OCI-LY7 (cell line): ENCODE measurements around the gene NPAS2. TPM values are rescaled to one million over a fixed set of nuclear protein-coding genes. Genes with fewer than 3 reads are reported as not detected.

Experiments
- BruUV-seq: library from RNA; stranded (reverse); fragments of 400-500 nt; replicated peaks from 2 replicates; lab custom pipeline; 2021; lab: Mats Ljungman, UMichigan
- CTCF ChIA-PET: fragments of 300-600 bp; sonication (Branson Sonifier 250); formaldehyde crosslinking; loops from one replicate; lab custom pipeline; 2022; ENCODE audit warnings: antibody characterized with exemption; ENCODE audit not compliant: unreplicated experiment; lab: Charles Lee
- POLR2A ChIA-PET: fragments of 300-600 bp; sonication (Branson Sonifier 250); formaldehyde crosslinking; loops from one replicate; lab custom pipeline; 2022; ENCODE audit warnings: antibody characterized with exemption; lab: Charles Lee
- DNase-seq: peaks from one replicate; pipeline ENCODE4 v3.0.0-alpha.2; 2015; ENCODE audit warnings: low spot score
- H2AFZ ChIP-seq: fragments of 200-600 bp; sonication (generic), shearing (Covaris generic); 2 replicates; pipeline ENCODE4 v1.6.1; 2014; ENCODE audit warnings: mild to moderate bottlenecking, antibody characterized with exemption, low read length, moderate library complexity
- H3K27ac ChIP-seq: fragments of 200-600 bp; sonication (generic); 2 replicates; pipeline ENCODE4 v1.5.1; 2014; ENCODE audit warnings: mixed run types, low read depth, mild to moderate bottlenecking, moderate library complexity, low read length, inconsistent platforms; ENCODE audit not compliant: poor library complexity, severe bottlenecking
- H3K36me3 ChIP-seq: fragments of 200-600 bp; sonication (generic); 2 replicates; pipeline ENCODE4 v1.6.1; 2014; ENCODE audit warnings: mild to moderate bottlenecking, antibody characterized with exemption, low read length, moderate library complexity, mixed read lengths; ENCODE audit not compliant: insufficient read depth
- H3K4me1 ChIP-seq: fragments of 200-600 bp; sonication (generic); 2 replicates; pipeline ENCODE4 v1.5.1; 2014; ENCODE audit warnings: mild to moderate bottlenecking, low read length; ENCODE audit not compliant: insufficient read depth, poor library complexity, severe bottlenecking
- H3K4me2 ChIP-seq: fragments of 200-600 bp; sonication (generic); 2 replicates; pipeline ENCODE4 v1.6.1; 2014; ENCODE audit warnings: mild to moderate bottlenecking, low read length
- H3K4me3 ChIP-seq: fragments of 200-600 bp; sonication (generic); 2 replicates; pipeline ENCODE4 v1.5.1; 2014; ENCODE audit warnings: mild to moderate bottlenecking, low read depth, low read length; ENCODE audit not compliant: poor library complexity, severe bottlenecking
- H3K79me2 ChIP-seq: fragments of 200-600 bp; sonication (generic); 2 replicates; pipeline ENCODE4 v1.6.1; 2016; ENCODE audit warnings: low read depth, mild to moderate bottlenecking, low read length, moderate library complexity, mixed read lengths; ENCODE audit not compliant: insufficient read depth
- H3K9me2 ChIP-seq: fragments of 200-600 bp; sonication (generic); 2 replicates; pipeline ENCODE4 v1.6.1; 2016; ENCODE audit warnings: mild to moderate bottlenecking, low read length, mixed read lengths; ENCODE audit not compliant: insufficient read depth
- H3K9me3 ChIP-seq: fragments of 200-600 bp; sonication (generic); 2 replicates; pipeline ENCODE4 v1.6.1; 2014; ENCODE audit warnings: mild to moderate bottlenecking, mixed run types, low read length, mixed read lengths
- H4K20me1 ChIP-seq: fragments of 200-600 bp; sonication (generic); 2 replicates; pipeline ENCODE4 v1.6.1; 2014; ENCODE audit warnings: mild to moderate bottlenecking, antibody characterized with exemption, low read length, moderate library complexity, mixed read lengths; ENCODE audit not compliant: insufficient read depth
- CTCF ChIP-seq: fragments of 200-600 bp; sonication (generic); conservative IDR thresholded peaks from 2 replicates; pipeline ENCODE4 v1.5.1; 2014; ENCODE audit warnings: mild to moderate bottlenecking, antibody characterized with exemption, low read length, moderate library complexity, mixed read lengths
- EZH2phosphoT487 ChIP-seq: fragments of 200-600 bp; sonication (generic); IDR thresholded peaks from 2 replicates; pipeline ENCODE4 v1.6.1; 2018; ENCODE audit warnings: low read depth, borderline replicate concordance, mild to moderate bottlenecking, mixed run types, antibody characterized with exemption, low read length, moderate library complexity, mixed read lengths
- intact Hi-C: fragments of 100-400 bp; cut with micrococcal nuclease; formaldehyde crosslinking; loops from one replicate; pipeline ENCODE4 v1.10.0; 2022; ENCODE audit not compliant: unreplicated experiment
- total RNA-seq, 2 experiments: library from RNA; depleted of rRNA in 1 of 2; stranded (reverse); fragments of >200 nt in 1 of 2; shearing (Covaris generic) in 1 of 2; gene quantifications; 2 replicates each; pipeline ENCODE4 v1.2.3, GENCODE V29; 2014 to 2022

The NPAS2 gene
- total RNA-seq, 2 experiments from 2014 or later, result not detected

- Histone ChIP-seq H3K79me2 (no peaks in the 10 kb centered on the region), H3K9me3 (no peaks in the 10 kb centered on the region), H3K4me2 (no peak overlapping the region), H3K4me3 (no peak overlapping the region), H3K27ac (no peak overlapping the region), H3K4me1 (no peaks in the 10 kb centered on the region), H2AFZ (no peak overlapping the region), H4K20me1 (no peaks in the 10 kb centered on the region), H3K9me2 (no peaks in the 10 kb centered on the region), H3K36me3 (no peaks in the 10 kb centered on the region)
- BruUV-seq, result no TSS peak
- TF ChIP-seq CTCF, result no peak
- POLR2A ChIA-PET, result no interaction called here
- intact Hi-C loops, result no loop called here
- CTCF ChIA-PET, result no interaction called here
- DNase-seq, result no peak
Observed at GRCh38 chr2:100903534-100904258, 83.8 kb downstream of the NPAS2 start.

GRCh38 chr2:100905132-100905805 is 85.3 kb downstream of the NPAS2 start:
- TF ChIP-seq EZH2phosphoT487 (no peak), CTCF (no peak)
- Histone ChIP-seq H3K36me3 (no peaks in the 10 kb centered on the region), H3K4me3 (no peak overlapping the region), H3K9me2 (no peaks in the 10 kb centered on the region), H3K79me2 (no peaks in the 10 kb centered on the region), H3K9me3 (no peaks in the 10 kb centered on the region), H3K4me1 (no peaks in the 10 kb centered on the region), H3K27ac (no peak overlapping the region), H3K4me2 (no peak overlapping the region), H2AFZ (no peak overlapping the region), H4K20me1 (no peaks in the 10 kb centered on the region)
- POLR2A ChIA-PET, result interaction anchor here (0.6 kb wide), 1 partner anchor 133 kb away, joined by 4 read pairs; no protein-coding TSS in a partner anchor
- intact Hi-C loops, result no loop called here
- BruUV-seq, result no TSS peak
- no peak for DNase-seq
- CTCF ChIA-PET, result no interaction called here

GRCh38 chr2:100906131-100906530 is 86.2 kb downstream of the NPAS2 start:
- Histone ChIP-seq H3K9me2 (no peaks in the 10 kb centered on the region), H3K27ac (no peak overlapping the region), H2AFZ (no peak overlapping the region), H3K36me3 (no peaks in the 10 kb centered on the region), H3K79me2 (no peaks in the 10 kb centered on the region), H4K20me1 (no peaks in the 10 kb centered on the region), H3K4me3 (no peak overlapping the region), H3K9me3 (no peaks in the 10 kb centered on the region), H3K4me1 (no peaks in the 10 kb centered on the region), H3K4me2 (no peak overlapping the region)
- no TSS peak for BruUV-seq
- intact Hi-C loops, result no loop called here
- TF ChIP-seq CTCF (no peak), EZH2phosphoT487 (no peak)
- no peak for DNase-seq
- ChIA-PET CTCF (no interaction called here), POLR2A (no interaction called here)
